Glutamatergic neuron (in vitro differentiated cells): ENCODE results near the gene CNTN1. TPM values are rescaled to one million over a fixed set of nuclear protein-coding genes. Genes with fewer than 3 reads are reported as not detected.

ENCODE experiments used
- DNase-seq: peaks from one replicate; pipeline ENCODE4 v3.0.0; 2022
- H3K27ac Mint-ChIP-seq: one replicate; pipeline ENCODE4 v1.8.0; 2020; ENCODE audit warnings: mild to moderate bottlenecking, mixed read lengths, inconsistent platforms; ENCODE audit not compliant: unreplicated experiment
- H3K27me3 Mint-ChIP-seq: one replicate; pipeline ENCODE4 v1.8.0; 2020; ENCODE audit warnings: mild to moderate bottlenecking, moderate library complexity, mixed read lengths, inconsistent platforms; ENCODE audit not compliant: unreplicated experiment
- H3K36me3 Mint-ChIP-seq: one replicate; pipeline ENCODE4 v1.8.0; 2020; ENCODE audit warnings: mild to moderate bottlenecking, mixed read lengths, inconsistent platforms; ENCODE audit not compliant: unreplicated experiment
- H3K4me1 Mint-ChIP-seq: one replicate; pipeline ENCODE4 v1.8.0; 2020; ENCODE audit warnings: mild to moderate bottlenecking, low read depth, mixed read lengths, inconsistent platforms; ENCODE audit not compliant: unreplicated experiment
- H3K4me3 Mint-ChIP-seq: one replicate; pipeline ENCODE4 v1.8.0; 2020; ENCODE audit warnings: mild to moderate bottlenecking, mixed read lengths, inconsistent platforms; ENCODE audit not compliant: unreplicated experiment
- H3K9me3 Mint-ChIP-seq: one replicate; pipeline ENCODE4 v1.8.0; 2020; ENCODE audit warnings: mild to moderate bottlenecking, moderate library complexity, mixed read lengths, inconsistent platforms; ENCODE audit not compliant: unreplicated experiment
- total RNA-seq: library from RNA; stranded (reverse); fragmentation: NEBNext Ultra II Directional; extraction: Animal tissue kit (Norgen Biotek cat#: 25700); gene quantifications from one replicate; pipeline ENCODE4 v1.2.1, GENCODE V29; 2021; ENCODE audit not compliant: unreplicated experiment
- TF ChIP-seq, protein P1 (sequence below): fragments of 200-600 bp; sonication (generic); IDR thresholded peaks from one replicate; pipeline ENCODE4 v1.5.0; 2021; ENCODE audit not compliant: partially characterized antibody, unreplicated experiment

CNTN1 gene
- total RNA-seq, 1 donor from 2014 or later: 81.4 TPM

DNA sequence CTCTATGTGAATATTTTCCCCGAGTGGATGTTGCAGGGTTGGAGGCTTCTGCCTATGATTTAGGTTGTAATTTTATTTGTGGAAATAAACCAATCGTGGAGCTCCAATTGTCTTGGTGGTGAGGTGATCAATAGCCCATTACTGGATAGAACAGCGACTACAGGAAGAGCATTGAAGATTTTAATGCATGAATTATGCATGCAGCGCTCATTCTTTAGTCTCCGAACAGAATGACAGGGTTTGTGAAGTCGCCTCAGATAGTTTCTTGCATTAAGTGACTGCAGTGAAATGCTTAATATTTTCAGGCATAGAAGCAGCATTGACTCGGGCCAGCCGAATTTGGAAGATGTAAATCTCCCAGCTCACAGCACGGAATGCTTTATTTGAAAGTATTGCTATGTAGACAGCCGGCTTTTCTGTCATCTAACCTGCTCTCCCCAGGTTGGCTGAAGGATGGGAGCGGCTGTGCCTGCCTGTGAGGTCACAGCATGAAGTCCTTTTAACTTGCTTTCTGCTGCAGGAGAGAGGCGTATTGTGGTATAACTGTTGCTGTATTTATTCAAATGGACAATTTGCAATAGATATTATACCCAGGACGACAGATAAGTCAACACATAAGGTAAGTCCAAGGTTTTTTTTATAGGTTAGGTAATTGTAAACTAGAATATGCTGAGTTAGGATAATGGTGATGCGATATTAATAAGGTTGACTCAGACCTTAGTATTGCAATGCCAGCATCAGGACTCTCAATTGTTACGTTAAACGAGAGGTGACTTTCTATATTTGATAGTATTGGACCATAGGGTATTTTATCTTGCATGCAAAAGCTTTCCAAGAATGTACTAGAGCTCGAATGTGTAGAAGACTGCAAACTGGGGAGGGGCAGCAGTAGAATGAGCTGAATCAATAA lies 135.7 kb downstream of the CNTN1 start:
- Mint-ChIP-seq H3K27ac (peak overlapping the region; percentile 80), H3K4me3 (peak overlapping the region; percentile 81), H3K27me3 (no peaks in the 10 kb centered on the region), H3K9me3 (no peaks in the 10 kb centered on the region), H3K4me1 (peaks cover 10% of the 10 kb centered on the region), H3K36me3 (no peaks in the 10 kb centered on the region)
- DNase-seq: no peak
- TF ChIP-seq, protein P1, sequence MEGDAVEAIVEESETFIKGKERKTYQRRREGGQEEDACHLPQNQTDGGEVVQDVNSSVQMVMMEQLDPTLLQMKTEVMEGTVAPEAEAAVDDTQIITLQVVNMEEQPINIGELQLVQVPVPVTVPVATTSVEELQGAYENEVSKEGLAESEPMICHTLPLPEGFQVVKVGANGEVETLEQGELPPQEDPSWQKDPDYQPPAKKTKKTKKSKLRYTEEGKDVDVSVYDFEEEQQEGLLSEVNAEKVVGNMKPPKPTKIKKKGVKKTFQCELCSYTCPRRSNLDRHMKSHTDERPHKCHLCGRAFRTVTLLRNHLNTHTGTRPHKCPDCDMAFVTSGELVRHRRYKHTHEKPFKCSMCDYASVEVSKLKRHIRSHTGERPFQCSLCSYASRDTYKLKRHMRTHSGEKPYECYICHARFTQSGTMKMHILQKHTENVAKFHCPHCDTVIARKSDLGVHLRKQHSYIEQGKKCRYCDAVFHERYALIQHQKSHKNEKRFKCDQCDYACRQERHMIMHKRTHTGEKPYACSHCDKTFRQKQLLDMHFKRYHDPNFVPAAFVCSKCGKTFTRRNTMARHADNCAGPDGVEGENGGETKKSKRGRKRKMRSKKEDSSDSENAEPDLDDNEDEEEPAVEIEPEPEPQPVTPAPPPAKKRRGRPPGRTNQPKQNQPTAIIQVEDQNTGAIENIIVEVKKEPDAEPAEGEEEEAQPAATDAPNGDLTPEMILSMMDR: no peak

DNA sequence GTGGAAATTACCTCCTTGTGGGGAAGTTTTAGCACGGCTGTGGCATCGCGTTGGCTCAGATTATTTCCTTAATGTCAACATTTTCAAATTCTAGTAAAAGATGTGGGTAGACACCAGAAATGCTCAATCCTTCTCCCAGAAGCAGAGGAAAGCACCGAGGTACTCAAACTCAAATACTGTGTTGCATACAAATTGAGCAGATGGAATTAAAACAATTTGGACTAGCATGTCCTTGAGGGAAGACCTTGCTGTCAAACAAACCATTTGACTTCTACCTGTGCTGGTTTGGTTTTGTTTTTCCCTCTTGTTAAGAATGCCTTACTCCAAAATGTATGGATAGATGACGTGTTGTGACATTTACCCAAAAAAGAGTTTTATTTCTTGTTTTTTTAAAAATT lies 136.4 kb downstream of the CNTN1 start:
- no peaks in the 10 kb centered on the region for H3K36me3 Mint-ChIP-seq
- no peak overlapping the region for H3K27ac Mint-ChIP-seq
- no peaks in the 10 kb centered on the region for H3K27me3 Mint-ChIP-seq
- TF ChIP-seq, protein P1: no peak
- no peaks in the 10 kb centered on the region for H3K9me3 Mint-ChIP-seq
- peak overlapping the region; percentile 81 for H3K4me3 Mint-ChIP-seq
- H3K4me1 Mint-ChIP-seq: peaks cover 10% of the 10 kb centered on the region
- no peak for DNase-seq

DNA sequence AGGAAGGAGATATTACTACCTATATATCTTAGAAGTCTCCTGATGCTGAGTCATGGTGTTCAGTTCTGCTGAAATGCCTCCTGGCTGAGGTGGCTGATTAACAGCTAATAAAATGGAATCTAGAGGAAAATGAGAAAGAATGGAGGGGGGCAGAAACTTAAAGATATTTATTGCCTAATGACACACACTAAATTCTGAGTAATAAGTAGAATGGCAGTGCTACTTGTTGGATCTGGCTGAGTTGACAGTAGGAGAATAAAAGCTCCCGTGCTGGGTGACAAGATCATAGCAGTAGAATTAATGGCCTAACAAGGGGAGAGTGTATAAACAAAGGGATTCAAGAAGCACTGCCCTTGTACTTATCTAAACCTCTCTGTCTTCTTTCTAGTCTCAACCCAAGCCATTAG lies 137.5 kb downstream of the CNTN1 start:
- H3K36me3 Mint-ChIP-seq: no peaks in the 10 kb centered on the region
- H3K27me3 Mint-ChIP-seq: no peaks in the 10 kb centered on the region
- DNase-seq: no peak
- no peaks in the 10 kb centered on the region for H3K9me3 Mint-ChIP-seq
- H3K27ac Mint-ChIP-seq: no peak overlapping the region
- TF ChIP-seq, protein P1: no peak
- H3K4me3 Mint-ChIP-seq: no peak overlapping the region
- peaks cover 16% of the 10 kb centered on the region for H3K4me1 Mint-ChIP-seq

DNA sequence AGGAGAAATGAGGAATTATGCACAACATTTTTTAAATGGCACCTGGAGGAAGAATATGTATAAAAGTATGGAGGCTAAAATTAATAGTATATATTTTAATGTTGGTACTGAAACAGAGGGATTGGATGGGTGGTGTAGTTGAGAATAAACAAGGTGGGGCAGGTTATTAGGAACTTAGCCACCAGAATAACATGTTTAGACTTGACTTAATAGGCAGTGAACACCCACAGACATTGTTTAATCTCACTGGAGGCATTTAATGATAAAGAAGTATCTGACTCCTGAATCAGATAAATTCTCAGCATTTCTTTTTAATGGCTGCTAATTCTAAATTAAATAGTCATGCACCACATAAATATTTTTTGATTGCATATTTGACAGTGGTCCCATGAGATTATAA lies 139.7 kb downstream of the CNTN1 start:
- Mint-ChIP-seq H3K27me3 (peaks cover 3% of the 10 kb centered on the region), H3K4me1 (peaks cover 16% of the 10 kb centered on the region), H3K36me3 (no peaks in the 10 kb centered on the region), H3K4me3 (no peak overlapping the region), H3K9me3 (no peaks in the 10 kb centered on the region), H3K27ac (no peak overlapping the region)
- no peak for DNase-seq
- TF ChIP-seq, protein P1: no peak

DNA sequence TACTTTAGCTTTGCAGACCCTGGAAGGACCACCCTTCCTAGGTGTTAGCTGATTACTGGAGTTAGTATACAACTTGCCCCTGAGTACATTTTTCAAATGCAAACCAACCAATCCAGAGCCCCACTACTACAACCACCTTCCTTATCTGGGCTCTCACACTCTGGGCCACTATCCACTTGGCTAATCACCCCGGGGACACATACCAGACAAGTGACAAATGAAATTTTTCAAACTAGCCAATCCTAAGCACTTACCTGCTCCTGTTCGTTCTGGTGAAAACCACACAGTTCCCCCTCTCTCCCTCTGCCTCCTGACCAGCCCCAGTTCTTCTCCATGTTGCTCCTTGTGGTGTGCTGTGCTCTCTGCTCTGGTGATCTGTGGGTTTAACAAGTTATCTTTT lies 140.4 kb downstream of the CNTN1 start:
- H3K4me1 Mint-ChIP-seq: peaks cover 14% of the 10 kb centered on the region
- TF ChIP-seq, protein P1: no peak
- no peaks in the 10 kb centered on the region for H3K36me3 Mint-ChIP-seq
- DNase-seq: no peak
- H3K27ac Mint-ChIP-seq: no peak overlapping the region
- H3K27me3 Mint-ChIP-seq: peaks cover 3% of the 10 kb centered on the region
- no peak overlapping the region for H3K4me3 Mint-ChIP-seq
- no peaks in the 10 kb centered on the region for H3K9me3 Mint-ChIP-seq
